Left kidney (tissue), 2 donors: ENCODE measurements around the gene FSTL4. TPM values are rescaled to one million over a fixed set of nuclear protein-coding genes. Genes with fewer than 3 reads are reported as not detected.

Source experiments
- DNase-seq: peaks from one replicate; pipeline ENCODE4 v3.0.0-alpha.2; 2013
- polyA plus RNA-seq: library from polyadenylated mRNA; unstranded; fragments of 120-200 nt; gene quantifications from one replicate; pipeline ENCODE4 v1.2.1, GENCODE V29; 2013; ENCODE audit not compliant: insufficient read length

The FSTL4 gene
- polyA plus RNA-seq, 1 donor: 0.91 TPM

DNA sequence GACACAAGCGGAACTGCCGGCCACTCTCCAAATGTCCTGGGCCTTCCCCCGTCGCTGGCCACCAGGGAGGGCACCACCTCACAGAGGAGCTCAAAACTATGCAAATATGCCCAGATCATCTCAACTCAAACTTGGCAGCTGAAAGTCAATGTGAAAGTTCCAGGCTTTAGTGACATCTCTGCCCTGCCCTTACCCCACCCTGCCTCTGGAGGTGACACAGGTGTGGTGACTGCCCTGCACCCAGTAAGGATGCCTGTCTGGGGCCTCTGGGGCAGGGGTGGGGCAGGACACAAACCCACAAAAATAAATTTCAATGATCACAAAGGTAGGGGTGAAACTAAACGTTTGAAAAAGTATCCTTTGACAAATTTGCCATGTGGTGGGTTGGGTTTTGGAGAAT, 347.1 kb downstream of the FSTL4 start:
- DNase-seq: no peak

GRCh38 chr5:133262690-133263089, 349.7 kb downstream of the FSTL4 start:
- no peak for DNase-seq

DNA sequence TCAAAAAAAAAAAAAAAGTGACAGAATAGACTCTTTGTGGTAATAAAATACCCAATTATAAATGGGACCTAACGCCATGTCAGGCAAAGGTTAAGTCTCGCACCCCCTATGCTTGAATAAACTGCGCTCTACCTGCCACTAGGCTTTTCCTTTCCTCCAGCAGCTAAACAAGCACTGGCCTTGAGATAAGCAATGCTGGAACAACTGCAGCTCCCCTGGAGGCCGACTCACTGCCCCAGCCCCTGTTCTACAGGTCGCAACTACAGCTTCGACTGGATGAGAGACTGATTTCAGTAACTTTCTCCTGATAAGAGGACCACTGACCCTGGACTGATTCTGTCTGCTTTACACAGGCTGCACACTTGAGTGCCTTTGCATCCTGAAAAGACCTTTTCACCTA, 350.3 kb downstream of the FSTL4 start:
- DNase-seq: no peak

GRCh38 chr5:133260715-133261114, 351.6 kb downstream of the FSTL4 start:
- no peak for DNase-seq

DNA sequence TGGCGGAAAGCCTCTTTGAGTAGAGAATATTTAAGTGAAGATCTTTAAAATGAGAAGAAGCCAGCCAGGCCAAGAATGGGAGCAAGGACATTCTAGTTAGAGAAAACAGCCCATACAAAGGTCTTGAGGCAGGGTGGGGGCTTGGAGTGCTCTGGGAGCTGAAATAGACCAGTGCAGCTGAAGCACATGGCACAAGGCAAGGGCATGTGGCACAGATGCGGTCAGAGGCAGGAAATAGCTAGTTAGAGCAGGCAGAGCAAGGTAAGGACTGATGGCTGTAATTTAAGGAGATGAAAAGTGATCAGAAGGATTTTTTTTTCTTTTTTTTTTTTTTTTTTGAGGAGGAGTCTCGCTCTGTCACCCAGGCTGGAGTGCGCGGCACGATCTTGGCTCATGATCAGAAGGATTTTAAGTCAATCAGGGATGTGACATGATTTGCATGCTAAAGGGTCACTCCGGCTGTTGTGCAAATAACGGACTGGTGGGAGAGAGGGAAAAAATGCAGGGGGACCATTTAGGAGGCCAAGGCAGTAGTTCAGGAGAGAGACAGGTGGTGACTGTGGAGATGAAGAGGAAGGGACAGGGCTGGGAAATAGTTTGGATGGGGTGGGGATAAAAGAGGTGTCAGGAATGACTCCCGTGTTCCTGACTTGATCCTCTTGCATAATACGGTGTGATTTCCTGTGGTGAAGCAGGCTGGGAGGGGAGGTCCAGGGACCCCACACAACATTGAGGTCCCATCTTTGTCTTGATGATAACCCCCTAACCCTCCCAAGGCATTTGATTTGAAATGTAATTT, 352.9 kb downstream of the FSTL4 start:
- no peak for DNase-seq

DNA sequence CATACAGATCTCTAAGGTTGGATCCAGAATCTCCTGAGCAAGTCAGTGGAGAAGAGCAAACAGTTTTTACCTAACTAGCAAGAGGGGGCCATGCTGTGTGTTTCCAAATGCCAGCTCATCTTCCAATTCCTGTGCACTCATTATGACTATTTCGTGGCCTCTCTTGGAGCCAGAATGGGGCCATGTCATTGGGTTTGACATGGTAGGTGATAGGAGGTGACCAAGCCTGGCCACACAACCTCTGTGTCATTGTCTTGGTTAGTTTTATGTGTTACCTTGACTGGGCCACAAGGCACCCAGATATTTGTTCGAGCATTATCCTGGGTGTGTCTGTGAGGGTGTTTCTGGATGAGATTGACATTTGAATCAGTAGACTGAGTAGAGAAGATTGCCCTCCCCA, 354.4 kb downstream of the FSTL4 start:
- no peak for DNase-seq

GRCh38 chr5:133256276-133256675, 356.1 kb downstream of the FSTL4 start:
- DNase-seq: no peak

DNA sequence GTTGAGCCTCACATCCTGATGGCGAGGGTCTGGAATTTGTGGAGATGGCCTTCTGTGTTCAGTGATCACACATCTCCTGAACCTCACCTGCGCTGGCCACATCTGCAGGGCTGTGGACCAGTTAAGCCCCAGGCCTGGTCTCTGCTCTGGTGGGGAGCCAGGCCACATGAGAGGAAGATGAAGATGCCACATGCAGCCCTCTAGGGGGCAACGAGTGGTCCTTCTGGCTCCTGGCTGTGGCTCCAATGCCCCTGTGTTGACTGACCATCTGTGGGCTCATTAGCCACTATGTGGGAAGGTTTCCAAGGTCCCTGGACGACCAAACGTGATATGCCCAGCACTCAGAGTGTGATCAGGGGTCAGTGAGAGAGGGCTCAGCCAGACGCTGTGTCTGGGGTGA, 357.5 kb downstream of the FSTL4 start:
- DNase-seq: no peak

GRCh38 chr5:133253671-133254070, 358.7 kb downstream of the FSTL4 start:
- no peak for DNase-seq

DNA sequence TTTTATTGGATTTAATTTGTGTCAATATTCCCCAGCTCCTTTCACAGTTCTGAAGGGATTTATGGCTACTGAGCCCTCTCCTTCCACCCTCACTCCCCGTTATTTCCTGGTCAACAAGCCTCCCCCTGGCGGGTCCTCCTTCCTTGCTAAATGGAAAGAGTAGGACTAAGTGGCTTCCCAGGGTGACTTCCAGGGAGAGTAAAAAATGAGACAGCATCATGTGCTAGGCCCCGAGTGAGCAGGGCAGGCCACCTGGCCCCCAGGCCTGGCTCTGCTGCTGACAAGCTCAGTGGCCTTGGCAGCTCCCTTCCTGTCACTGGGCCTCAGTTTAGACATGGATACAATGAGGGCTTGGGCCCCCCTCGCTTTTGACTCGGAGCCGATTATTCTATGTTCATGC, 359.3 kb downstream of the FSTL4 start:
- no peak for DNase-seq

GRCh38 chr5:133252133-133252480, 360.2 kb downstream of the FSTL4 start:
- DNase-seq: no peak

GRCh38 chr5:133251296-133252132, 360.8 kb downstream of the FSTL4 start:
- DNase-seq: no peak

GRCh38 chr5:133250527-133250926, 361.8 kb downstream of the FSTL4 start:
- DNase-seq: no peak

GRCh38 chr5:133249593-133249992, 362.7 kb downstream of the FSTL4 start:
- no peak for DNase-seq

GRCh38 chr5:133247881-133248624, 364.3 kb downstream of the FSTL4 start:
- peak; percentile 26 for DNase-seq

GRCh38 chr5:133247151-133247709, 365.1 kb downstream of the FSTL4 start:
- no peak for DNase-seq

DNA sequence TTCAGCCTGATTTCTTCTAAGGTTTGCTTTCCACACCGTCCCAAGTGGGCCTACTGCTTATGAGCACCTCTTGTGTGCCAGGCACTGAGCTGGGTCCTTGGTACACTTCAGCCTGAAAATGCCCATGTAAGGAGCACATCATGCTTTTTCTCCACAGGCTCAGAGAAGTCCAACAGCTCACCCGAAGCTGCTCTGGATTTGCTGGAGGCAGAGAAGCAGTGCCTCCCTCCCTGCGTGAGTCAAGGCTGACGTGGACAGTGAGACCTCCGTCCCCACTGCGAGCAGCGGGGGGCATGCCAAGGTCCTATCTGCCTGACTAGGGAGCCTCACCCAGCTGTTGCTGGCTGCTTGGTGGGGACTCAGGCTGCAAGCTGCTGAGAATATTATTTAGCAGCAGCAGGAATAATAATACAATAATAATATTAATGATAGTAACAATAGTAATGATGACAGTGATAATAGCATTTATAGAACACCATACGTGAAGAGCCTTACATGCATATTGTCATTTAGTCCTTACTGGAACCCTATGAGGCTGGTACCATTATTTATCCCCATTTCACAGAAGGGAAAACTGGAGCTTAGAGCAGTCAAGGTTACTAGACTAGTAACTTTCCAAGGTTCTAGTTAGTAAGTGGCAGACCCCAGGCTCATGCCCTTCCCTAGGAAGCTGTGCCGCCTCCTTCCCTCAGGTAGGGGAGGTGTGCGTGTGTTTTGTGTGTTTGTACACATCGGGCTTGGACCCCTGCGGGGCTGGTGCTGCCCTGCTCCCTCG, 365.8 kb downstream of the FSTL4 start:
- no peak for DNase-seq

DNA sequence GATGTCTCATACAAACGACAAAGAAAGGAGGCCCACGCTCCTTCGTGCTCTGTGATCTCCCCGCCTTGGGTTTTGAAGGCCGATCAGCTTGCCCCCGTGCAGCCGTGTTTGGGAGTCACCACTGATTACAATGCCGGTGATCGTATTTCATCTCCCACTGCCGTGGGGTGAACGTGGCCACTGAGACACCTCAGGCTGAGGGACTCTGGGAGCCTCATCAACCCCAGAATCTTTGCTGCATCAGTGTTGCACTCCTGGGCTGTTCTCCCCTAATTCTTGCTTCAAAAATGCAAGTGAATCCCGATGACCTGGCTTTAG, 366.3 kb downstream of the FSTL4 start:
- no peak for DNase-seq

DNA sequence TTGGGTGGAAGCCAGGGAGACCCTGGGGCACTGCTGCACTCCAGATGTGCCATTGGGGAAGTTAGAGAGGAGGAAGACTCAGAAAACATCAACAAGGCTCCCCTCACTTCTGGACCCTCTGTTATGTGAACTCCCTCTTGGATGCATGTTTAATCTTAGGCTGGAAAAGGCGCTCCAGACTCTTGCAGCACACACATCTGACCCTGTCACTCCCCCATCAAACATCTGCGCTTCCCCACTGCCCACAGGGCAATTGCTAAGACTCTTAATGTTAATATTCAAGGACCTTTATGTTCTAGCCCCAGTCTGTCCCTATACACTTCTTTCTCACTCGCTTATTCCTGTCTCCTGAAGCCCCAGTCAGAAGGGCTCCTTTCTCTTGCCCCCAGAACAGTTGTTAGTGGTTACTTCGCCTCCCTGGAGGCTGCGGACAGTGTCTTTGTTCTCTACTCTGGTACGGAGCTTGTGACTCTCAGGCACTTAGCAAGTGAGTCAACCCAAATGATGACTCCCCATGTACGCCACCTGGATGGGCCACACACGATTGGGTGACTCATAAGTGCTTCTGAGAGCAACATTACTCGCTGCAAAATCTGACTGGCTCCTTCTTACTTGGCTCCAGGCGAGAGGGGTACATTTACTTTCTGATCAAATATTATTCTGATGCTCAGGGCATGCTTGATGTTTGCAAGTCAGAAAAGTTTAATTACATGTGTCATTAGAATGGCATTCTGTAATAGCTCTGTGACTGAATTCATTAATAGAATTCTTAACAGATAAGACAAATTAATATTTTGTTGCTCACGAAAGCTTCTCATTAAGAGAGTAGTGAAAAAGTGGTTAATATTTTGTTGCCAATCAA, 366.9 kb downstream of the FSTL4 start:
- DNase-seq: no peak

DNA sequence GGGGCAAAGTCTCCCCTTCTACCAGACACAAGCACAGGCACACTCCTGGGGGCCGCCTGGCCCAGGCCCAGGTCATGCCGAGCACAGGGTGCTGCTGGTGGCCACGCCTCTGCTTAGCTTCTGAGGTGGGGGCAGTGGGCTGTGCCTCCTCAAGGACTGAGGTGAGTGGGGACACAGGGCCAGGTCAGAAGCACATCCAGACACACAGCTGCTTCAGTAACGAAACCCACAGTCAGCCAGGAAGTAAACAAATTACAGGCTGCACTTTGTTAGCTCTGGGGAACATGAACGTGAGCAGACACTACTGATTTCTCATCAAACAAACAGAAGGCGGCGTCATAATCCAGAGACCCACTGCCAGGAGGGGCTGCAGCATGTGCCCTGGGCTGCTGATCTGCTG, 368.1 kb downstream of the FSTL4 start:
- no peak for DNase-seq

DNA sequence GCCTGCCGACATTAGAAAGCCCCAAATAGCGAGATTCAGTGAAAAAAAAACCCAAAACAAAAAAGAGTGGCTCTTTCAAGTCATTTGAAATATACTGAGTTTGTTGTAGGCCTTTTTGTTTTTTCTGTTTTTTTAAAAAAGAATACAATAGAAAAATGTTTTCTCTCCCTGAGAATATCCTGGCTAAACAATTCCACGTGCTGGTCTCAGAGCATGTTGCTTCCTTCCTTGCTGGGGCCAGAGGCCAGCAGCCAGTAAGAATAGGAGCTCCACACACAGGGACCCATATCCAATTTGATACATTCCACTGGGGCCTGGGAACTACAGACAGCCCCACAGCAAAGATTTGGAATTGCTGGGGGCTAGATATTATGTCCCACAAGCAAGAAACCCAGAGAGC, 369.1 kb downstream of the FSTL4 start:
- DNase-seq: no peak
